KBM-7 (cell line): ENCODE measurements around the gene PRSS1.
"Not testable (repeated sequence)": the region's sequence is repeated elsewhere in the genome, so short reads cannot be mapped to it uniquely, and the experiment has no call there.

ENCODE experiments used
- DNase-seq: peaks from one replicate; pipeline ENCODE4 v3.0.0-alpha.2; 2015
- in situ Hi-C: fragments of 300-500 bp; cut with MboI; formaldehyde crosslinking; loops from 2 replicates; pipeline ENCODE4 v1.14.3; 2020; ENCODE audit warnings: low sequenced_read_pairs, low pct_unique_long_range_greater_than_20kb, mixed read lengths

The PRSS1 gene

GRCh38 chr7:142749218-142749993 is at the start of gene PRSS1:
TSS of gene PRSS1 (plus strand) at chr7:142749472. CDS start at chr7:142749485, 13 bp downstream.
- no peak for DNase-seq
- in situ Hi-C loops = no loop called here

GRCh38 chr7:142700935-142701334 is 48.3 kb upstream of the PRSS1 start:
- in situ Hi-C loops, DNase-seq: not testable (repeated sequence)

DNA sequence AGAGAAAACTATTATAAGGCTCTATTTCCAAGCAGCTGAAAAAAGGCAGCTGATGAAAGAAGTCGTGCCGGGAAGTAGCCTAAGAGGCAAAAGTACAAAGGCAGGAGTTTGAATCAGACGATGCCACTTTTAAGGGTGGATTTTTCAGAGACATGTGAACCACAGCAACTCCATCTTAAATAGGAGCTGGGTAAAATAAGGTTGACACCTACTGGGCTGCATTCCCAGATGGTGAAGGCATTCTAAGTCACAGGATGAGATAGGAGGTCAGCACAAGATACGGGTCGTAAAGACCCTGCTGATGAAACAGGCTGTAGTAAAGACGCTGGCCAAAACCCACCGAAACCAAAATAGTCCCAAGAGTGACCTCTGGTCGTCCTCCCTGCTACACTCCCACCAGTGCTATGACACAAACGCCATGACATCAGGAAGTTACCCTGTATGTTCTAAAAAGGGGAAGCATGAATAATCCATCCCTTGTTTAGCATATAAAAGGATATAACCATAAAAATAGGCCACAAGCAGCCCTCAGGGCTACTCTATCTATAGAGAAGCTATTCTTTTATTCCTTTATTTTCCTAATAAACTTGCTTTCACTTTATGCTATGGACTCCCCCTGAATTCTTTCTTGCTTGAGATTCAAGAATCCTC is 45.5 kb upstream of the PRSS1 start:
- peak; percentile 61 for DNase-seq
- in situ Hi-C loops = no loop called here

GRCh38 chr7:142708726-142709125 is 40.5 kb upstream of the PRSS1 start:
- in situ Hi-C loops, DNase-seq: not testable (repeated sequence)

GRCh38 chr7:142709921-142710320 is 39.4 kb upstream of the PRSS1 start:
- no peak for DNase-seq
- in situ Hi-C loops = no loop called here

DNA sequence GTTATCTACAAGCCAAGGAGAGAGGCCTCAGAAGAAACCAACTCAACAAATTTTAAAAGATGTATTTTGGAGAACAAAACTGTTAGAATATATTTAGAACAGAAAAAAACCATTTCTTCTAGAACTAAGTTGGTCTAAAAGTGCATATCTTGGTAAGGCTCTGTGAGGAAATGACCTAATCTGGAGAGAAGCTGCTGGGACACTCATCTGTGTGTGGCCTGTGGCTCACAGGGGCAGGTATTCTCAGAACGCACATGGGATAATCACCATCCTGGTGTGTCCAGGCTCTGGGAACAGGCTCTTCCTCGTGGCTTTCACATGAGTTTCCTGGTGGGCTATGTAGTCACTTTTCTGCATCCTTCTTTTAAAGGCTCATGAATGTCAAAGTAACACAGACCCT is 38.1 kb upstream of the PRSS1 start:
- DNase-seq = no peak
- in situ Hi-C loops = no loop called here

- in situ Hi-C loops = no loop called here
- DNase-seq = peak; percentile 38
Observed at GRCh38 chr7:142711746-142712616, 37.3 kb upstream of the PRSS1 start.

DNA sequence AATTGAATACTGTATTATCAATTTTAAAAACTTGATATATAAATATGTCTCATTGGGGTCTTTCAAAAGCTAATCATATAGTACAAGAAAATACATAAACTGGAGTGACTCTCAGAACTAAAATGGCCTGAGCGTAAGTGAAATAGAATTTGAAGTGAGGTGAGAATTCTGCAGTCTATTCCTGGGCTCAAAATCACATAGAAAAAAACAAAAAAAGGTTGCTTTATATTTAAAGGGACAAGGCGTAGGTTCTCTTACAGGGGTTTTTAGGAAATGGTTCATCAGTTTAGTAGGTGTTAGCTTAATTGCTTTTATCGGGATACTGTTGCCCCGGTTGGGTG is 36.7 kb upstream of the PRSS1 start:
- in situ Hi-C loops = no loop called here
- DNase-seq = no peak

GRCh38 chr7:142714375-142714774 is 34.9 kb upstream of the PRSS1 start:
- in situ Hi-C loops = no loop called here
- DNase-seq = peak; percentile 96

- in situ Hi-C loops = no loop called here
- DNase-seq = peak; percentile 43
Observed at GRCh38 chr7:142716596-142716995, 32.7 kb upstream of the PRSS1 start.

GRCh38 chr7:142717453-142717852 is 31.8 kb upstream of the PRSS1 start:
- DNase-seq = peak; percentile 92

GRCh38 chr7:142718313-142718712 is 31.0 kb upstream of the PRSS1 start:
- no peak for DNase-seq
- in situ Hi-C loops = no loop called here

More at GRCh38 chr7:142717453-142717852, 31.8 kb upstream of the PRSS1 start:
- in situ Hi-C loops = no loop called here

DNA sequence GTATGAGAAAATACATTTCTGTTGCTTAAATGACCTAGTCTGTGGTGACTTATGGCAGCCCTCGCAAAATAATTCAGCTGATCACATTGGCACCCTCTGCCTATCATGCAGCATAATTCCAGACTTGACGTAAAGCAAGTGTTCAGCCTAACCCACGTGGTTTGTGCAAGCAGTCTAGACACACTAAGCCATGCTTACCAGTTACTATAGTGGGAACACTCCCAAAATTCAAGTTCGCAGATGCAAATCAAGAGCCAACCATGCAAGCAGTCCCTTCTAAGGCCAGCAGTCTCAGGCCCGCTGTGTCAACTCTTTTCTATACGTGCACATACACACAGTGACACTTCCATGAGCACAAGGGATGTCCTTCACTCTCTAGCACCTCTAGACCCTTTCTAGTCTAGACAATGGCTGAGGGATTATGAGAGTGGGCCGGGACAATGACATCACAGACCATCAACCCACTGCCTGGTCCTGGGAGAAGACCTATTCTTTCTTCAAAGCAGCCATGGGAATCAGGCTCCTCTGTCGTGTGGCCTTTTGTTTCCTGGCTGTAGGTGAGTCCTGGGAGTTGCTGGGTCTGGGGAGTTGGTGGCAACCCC is 29.0 kb upstream of the PRSS1 start:
- in situ Hi-C loops = no loop called here
- no peak for DNase-seq

DNA sequence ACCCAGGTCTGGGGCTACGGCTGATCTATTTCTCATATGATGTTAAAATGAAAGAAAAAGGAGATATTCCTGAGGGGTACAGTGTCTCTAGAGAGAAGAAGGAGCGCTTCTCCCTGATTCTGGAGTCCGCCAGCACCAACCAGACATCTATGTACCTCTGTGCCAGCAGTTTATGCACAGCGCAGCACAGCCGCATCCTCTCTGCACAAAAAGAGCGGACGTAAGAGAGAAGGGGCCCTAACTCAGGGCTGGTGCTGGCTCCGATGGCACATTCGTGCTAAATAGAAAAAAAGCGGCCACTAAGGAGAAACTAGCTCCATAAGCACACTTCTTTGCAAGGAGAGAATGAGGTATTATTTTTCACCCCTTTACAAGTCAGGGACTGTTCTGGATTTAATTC is 28.3 kb upstream of the PRSS1 start:
- no peak for DNase-seq
- in situ Hi-C loops = no loop called here

DNA sequence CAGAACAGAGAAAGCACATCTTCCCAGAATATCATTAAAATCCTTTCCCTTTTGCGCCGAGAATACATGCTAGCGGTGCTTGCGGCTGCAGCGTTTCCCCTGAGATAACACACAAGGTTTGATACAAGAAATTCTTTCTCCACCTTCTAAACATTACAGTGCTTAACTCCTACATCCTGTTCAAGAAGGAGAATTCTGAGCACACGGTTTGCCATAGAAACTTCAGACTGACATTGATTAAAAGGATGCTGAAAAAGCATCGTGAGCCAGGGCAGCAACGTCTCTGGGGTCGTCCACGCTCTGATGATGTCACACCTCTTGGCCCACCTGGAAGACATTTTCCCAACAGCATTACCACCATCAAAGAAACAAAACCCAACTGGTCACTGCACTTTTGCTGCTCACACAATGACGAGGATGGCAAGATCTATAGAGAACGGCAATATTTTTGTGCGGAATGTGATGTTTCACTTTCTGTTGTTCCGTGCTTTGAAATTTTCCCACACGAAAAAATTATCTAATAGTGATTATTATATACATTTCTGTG is 27.0 kb upstream of the PRSS1 start:
- in situ Hi-C loops = no loop called here
- DNase-seq = no peak

DNA sequence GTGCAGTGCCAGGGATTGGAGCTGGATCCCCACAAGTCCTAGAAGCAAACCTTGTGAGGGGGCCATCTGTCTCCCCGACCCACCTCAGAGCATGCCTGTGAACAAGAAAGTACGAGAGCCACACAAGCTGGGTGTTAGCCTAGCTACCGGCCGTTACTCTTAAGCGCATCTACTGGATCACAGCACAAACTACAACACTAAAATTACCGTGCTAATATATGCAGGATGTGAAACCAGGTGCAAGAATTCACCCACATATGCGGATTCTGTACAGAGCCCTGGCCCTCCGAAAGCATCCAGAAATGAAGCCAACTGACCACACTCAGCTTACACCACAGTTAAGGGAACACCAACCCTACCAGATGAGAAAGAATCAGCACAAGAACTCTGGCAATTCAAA is 16.0 kb upstream of the PRSS1 start:
- no peak for DNase-seq
- in situ Hi-C loops = no loop called here

GRCh38 chr7:142739923-142740492 is 9.3 kb upstream of the PRSS1 start:
- in situ Hi-C loops = no loop called here

DNA sequence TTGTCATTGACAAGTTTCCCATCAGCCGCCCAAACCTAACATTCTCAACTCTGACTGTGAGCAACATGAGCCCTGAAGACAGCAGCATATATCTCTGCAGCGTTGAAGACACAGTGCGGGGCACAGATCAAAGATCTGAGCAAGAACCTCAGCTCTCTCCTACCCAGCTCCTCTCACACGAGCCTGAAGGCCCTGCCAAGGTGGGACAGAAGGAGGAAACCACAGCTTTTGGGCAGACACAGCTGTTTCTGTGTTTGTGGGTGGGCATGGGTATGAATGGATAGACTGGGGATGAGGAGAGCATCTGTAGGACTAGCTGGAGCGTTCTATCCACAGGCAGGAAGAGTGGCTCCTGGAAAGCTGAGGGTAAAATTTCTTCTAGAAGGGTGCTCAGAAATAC is 8.5 kb upstream of the PRSS1 start:
- in situ Hi-C loops = no loop called here
- DNase-seq = no peak

More at GRCh38 chr7:142739923-142740492, 9.3 kb upstream of the PRSS1 start:
- no peak for DNase-seq

DNA sequence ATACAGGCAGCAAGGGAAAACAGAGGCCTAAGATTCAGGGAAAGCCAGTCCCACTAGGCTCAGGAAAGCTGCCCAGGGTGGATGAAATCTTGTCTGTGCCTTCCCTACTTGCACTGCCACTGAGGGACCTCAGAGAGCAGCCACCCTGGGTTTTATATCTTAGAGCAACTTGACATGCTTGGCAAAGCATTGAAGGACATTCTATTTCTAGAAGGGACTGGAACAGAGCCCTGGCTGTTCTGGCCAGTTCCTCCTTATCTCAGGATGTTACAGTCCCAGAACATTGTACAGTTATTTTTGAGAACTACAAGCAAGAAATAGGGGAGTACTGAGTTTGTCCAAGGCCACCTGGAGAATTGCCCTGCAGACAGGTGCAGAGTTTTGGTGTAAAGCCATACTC is 7.3 kb upstream of the PRSS1 start:
- DNase-seq = not testable (repeated sequence)

More for the DNA sequence above, 7.3 kb upstream of the PRSS1 start:
- in situ Hi-C loops = not testable (repeated sequence)
